Hematopoietic multipotent progenitor cell treated with erythropoietin and hydrocortisone succinate and interleukin-3 and kit ligand, for 4 days (in vitro differentiated cells): Measurements from ENCODE around the gene JAKMIP2.
A peak's percentile ranks its signal among the peaks of the same experiment; 100 is the strongest.
"Not testable (repeated sequence)": the region's sequence is repeated elsewhere in the genome, so short reads cannot be mapped to it uniquely, and the experiment has no call there.

Experiments used
- DNase-seq: peaks from one replicate; pipeline ENCODE4 v3.0.0-alpha.2; 2015

The JAKMIP2 gene

DNA sequence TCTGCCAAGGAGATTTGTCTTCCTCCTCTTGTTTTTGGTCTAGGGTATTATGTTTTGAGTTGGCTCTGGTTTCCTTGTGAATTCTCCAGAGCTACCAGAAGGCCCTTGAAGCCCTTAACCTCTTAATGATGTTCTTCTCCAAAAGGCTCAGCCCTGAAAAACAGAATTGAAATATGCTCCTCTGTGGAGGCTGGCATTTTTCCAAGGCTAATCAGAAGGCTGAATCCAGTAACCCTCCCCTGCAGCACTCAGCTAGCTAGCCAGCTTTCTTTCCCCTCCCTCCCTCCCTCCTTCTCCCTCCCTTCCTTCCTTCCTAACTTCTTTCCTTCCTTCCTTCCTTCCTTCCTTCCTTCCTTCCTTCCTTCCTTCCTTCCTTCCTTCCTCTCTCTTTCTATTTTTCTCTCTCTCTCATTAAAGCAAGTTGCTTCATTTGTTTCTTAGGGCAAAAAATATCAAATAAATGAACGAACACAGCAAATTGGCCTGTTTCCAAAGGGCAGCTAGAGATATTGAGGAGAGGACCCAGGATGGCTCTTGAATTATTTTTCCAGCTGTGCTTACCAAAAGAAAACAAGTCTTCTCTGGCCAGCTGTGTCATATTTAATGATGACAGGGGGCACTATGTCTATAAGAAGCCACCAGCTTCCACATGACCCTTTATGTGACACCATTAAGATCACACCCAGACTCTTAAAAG lies 38.7 kb downstream of the JAKMIP2 start:
- DNase-seq, result peak; percentile 48

DNA sequence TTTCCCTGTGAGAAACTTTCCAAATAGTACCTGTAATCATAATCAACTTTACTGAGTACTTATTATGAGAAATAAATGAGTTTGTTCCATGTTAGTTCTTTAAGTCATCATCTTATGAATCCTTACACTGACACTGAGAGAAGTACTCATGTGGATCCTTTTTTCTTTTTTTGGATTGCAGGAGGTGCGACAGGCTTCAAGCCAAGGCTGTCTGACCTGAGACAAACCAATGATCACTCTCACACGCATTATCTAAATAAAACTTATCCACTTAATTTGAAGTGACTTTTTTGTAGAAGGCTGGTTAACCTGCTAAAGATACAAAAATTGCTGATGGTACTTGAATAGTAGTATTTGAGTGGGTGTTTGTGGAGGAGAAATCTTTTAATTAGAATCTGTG lies 39.5 kb downstream of the JAKMIP2 start:
- no peak for DNase-seq

DNA sequence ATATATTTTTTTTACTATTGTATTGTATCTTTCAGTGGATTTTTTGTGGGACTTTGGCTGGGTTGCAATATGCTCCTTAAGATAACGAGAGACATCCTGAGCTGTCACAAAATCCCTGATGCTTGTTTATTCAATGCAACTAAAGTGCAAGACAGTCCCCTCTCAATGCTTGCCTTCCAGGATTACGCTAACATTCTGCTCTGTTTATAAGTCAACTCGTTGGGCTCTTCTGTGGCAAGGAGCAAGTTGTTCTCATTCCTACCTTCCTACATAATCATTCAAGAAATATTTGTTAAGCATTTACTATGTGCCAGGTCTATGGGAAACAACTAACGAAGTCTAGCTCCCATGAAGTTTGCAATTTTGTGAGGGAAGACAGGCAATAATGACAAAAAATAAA lies 40.4 kb downstream of the JAKMIP2 start:
- DNase-seq, result no peak

DNA sequence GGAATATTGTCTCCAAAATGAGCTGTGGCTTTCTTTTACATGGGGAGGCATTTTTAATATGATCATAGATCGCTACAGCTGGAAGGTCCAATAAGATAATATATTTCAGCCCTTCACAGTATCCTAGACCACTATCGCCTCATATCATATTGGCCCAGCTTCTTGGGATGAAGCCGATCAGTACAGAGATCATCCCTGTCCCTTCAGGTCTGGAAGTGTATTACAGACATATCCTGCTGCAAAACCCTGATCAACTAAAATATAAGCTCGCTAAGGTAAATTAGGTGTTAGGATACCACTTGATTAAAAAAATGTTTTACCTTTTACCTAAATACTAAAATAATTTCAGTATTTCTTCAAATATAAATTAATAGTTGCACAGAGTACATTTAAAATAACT lies 41.7 kb downstream of the JAKMIP2 start:
- no peak for DNase-seq

DNA sequence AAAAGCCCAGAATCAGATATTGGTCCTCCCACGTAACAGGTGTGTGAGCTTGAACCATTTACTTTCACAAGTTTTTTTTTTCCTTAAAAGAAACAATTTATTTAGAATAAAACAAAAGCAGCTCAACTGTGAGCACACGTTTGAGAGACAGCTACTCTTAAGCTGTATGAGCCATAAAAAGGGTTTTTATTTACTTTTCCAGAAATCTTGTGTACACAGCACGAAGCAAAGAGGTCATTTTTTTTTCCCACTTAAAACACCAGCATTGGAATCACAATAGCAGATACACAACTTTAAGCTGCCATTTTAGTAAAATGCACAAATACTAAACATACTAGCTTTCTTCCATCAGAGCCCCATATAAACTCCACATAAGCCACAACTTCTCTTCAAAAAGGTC lies 44.6 kb downstream of the JAKMIP2 start:
- no peak for DNase-seq

DNA sequence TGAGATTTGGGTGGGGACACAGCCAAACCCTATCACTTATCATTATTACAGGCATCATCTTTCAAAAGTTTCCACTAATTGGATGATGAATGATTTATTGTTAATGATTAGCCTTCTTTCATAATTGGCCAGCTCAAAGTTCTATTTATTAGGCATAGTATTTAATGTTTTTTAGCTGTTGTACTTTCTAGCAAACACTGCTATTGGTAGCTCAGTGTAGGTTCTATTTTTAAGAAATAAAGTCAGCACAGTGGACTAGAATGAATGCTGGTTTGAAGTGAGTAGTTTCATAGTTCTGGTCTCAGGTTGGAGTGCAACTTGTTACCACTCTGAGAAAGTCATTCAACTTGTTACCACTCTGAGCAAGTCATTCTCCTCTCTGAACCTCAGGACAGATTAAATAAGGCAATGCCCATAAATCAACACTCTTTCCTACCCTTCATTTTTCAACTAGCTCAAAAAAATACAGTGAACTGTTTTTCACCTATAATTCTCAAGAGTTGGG lies 46.9 kb downstream of the JAKMIP2 start:
- no peak for DNase-seq

DNA sequence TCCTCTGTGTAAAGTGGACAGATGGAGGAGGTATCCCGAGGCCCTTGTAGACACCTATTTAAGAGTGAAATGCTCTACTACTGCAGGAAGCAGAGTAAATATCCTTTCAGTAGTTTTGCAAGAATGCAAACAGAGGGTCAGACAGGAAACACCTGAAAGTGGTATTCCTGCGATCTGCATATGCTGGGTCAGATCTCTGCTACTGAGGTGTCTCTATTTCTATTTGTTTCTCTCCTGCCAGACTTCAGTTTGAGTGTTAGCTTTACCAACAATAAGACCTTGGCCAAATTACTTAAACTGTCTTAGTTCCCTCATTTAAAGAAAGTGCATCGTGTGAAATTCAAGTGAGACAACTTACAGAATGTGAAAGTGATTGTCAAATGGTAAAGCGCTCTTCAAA lies 47.6 kb downstream of the JAKMIP2 start:
- DNase-seq, result peak; percentile 36

DNA sequence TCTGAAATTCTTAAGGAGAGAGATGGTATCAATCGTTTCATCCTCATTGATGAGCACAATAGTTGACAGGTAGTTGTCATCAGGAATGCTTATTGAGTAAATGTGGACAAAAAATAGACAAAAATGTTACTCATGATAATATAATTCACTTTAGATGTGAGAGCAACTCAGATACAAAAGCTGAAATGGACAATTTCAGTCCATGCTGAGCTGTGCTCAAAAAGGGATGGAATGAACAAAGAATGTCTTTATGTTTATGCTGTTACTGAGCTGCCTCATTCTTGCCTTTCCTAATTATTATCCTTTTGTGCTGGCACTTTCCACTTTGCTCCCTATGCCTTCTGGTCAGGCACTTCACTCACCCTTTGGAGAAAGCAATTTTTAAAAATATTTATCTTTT lies 49.5 kb downstream of the JAKMIP2 start:
- DNase-seq, result no peak

DNA sequence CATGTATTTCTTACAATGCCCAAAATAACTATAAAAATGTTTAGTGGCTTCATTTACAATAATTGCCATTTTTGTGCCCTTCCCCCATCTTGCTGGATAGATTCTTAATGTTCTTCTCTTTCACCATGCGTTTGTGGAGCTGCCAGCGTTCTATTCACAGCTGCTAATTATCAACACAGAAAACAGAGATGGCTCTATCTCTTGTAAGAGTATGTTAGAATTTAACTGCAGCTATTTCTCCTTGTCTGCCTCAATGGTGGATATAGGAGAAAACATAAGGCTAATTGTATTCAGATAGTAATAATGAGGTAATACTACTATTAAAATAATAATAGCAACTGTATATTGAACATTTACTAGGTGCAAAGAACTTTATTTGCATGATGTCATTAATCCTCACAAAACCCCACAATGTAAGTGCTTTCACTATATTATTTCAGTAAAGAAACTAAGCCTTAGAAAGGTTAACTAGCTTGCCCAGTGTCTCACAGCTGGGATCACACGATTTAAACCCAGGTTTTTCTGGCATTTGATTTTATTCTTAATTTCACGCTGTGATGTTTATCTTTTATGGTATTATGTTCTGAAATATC lies 50.1 kb downstream of the JAKMIP2 start:
- no peak for DNase-seq

DNA sequence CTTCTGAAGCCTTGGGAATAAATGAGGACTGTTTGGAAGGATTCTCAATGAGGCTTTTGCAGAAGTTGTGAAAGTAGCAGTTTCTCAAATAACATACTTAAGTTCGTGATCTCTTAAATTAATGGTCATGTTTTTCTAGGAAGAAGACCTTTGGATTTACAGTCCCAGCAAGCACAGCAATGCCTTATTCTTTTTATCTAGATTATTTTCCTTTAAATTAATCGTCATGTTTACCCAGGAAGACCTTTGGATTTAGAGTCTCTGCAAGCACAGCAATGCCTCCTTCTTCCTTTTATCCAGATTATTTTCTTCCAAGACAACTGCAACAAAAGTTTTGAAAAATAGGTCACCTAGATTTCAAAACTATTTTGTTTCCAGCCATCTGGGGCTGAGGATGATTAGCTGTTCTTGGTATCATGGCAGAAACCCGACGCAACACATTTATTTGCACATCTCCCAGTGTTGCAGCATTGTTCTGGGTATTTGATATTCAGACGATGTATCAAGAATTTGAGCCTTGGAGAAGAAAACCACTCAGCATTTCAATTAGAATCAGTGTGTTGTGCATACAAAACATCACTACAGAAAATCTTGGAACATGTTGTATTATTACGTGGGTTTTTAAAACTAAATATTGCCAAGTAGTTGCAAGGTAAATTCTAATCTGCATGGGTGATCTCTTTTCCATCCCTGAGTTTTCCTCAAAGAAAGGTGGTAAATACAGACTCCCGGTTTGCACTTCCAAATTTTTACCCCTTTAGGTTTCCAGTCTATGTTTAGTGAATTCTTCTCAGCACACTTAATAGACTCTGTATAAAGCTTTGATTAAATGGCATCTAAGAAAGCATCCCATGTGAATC lies 50.9 kb downstream of the JAKMIP2 start:
- DNase-seq, result no peak

DNA sequence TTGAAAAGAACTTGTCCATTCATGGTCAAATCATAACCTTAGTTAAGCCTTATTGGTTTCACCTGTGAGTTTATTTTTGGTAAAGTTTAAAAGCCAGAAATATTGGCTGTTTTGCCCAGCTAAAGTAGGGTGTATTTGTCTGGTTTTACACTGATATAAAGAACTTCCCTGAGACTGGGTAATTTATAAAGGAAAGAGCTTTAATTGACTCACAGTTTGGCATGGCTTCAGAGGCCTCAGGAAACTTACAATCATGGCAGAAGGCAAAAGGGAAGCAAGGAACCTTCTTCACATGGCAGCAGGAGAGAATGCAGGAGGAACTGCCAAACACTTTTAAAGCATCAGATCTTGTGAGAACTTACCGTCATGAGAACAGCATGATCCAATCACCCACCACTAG lies 55.3 kb downstream of the JAKMIP2 start:
- DNase-seq, result no peak

DNA sequence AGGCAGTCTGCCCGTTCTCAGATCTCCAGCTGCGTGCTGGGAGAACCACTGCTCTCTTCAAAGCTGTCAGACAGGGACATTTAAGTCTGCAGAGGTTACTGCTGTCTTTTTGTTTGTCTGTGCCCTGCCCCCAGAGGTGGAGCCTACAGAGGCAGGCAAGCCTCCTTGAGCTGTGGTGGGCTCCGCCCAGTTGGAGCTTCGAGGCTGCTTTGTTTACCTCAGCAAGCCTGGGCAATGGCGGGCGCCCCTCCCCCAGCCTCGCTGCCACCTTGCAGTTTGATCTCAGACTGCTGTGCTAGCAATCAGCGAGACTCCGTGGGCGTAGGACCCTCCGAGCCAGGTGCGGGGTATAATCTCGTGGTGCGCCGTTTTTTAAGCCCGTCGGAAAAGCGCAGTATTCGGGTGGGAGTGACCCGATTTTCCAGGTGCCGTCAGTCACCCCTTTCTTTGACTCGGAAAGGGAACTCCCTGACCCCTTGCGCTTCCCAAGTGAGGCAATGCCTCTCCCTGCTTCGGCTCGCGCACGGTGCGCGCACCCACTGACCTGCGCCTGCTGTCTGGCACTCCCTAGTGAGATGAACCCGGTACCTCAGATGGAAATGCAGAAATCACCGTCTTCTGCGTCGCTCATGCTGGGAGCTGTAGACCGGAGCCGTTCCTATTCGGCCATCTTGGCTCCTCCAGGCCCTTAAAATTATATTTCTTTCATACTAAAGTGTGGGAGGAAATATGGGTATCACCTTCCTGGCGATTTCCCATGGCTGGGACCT lies 61.2 kb downstream of the JAKMIP2 start:
- not testable (repeated sequence) for DNase-seq

DNA sequence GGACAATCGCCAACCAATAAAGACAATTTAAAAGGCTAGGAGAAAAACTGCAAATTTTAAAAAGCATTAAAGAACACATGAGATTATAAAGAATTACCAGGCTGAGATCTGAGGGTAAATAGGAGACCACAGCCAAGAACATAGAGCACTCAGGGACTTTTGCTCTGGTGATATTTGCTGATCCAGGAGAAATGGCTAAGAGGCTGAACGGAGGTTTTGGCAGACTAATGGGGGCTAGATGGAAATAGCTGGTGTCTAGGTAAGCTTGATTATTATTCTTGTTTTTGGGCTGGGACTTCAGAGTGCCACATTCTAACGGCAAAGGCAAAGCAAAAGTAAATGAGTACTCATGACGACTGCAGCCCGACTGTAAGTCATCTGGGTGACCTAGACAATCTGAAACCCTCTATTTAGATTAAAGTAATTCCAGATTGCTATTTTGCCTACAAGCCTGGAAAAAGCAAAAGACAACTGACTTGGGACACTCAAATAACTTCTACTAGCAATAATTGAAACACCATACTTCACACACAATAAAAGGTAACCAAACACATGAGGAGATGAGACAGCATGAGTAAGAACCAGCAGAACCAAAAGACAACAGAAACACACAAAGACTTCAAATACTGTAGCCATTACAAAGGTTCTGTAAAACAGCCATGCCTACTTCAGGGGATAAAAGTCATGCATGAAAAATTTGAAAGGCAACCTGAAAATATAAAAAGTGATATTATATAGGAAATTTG lies 68.8 kb downstream of the JAKMIP2 start:
- no peak for DNase-seq

DNA sequence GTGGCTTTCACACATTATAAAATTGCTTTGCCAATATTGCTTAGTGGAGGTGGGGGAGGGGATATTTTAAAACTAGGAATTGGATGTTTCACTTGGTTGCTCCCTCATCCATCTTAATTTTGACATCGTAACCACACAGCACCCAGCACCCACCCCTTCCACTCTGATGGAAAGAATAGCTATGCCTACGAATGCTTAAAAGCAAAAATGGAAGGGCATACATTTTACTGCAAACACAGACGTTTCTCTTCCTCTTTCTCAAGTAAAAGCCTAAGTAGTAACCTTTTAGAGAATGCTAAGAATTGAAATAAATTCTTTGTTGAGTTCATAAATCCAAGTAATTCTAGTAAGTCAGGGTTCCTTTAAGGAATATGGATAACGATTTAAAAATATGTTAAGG lies 69.9 kb downstream of the JAKMIP2 start:
- peak; percentile 13 for DNase-seq

DNA sequence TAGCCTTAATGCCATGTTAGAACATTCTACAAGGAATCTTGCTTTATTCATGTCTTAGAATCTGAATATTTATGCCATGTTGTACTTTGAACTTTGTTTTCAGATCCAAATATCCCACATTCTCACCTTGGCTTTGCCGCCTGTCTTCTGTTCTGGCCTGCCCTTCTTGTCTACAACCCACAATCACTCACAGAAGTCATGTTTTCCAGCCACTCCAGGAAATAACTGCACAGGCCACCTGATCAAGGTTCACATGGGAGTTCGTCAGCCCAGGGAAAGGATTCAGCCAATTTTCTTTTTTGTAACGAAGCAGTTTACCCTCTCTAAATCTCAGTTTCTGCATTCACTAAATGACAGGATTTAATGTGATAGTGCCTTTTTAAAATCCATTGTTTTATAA lies 70.5 kb downstream of the JAKMIP2 start:
- DNase-seq, result no peak

DNA sequence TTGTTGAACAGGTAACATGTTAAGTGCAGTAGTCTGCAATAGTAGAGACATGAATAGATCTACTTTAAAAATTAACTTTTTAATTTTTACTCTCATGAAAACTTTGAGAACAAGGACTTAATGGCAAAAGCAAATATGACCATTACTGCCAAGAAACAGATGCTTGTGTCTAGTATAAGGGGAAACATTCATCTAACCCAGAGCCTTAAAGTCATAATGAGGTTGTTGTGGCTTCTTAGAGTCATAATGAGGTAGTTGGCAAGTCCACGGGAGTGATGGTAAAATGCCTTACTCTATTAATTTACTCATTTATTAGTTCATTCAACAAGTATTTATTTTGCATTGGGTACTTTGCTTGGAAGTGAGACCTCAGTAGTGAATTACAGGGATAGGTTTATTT lies 71.5 kb downstream of the JAKMIP2 start:
- no peak for DNase-seq

DNA sequence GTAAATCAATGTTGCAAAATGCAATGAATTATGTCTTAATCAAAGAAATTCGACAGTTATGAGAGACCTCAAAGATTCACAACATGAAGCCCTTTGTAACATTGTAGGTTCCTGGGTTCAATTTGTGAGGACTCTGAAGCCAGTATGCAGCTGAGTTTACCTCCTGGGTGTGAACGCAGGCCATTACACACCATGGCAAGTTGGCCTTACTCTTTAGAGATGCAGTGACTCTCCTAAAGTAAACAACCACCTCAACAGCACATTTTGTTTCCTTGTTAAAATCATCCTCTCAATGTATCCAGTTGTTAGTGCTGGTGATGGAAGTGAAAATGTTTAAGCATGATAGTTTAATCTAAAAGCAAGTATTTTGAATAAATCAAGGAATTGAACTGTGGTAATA lies 73.8 kb downstream of the JAKMIP2 start:
- no peak for DNase-seq

DNA sequence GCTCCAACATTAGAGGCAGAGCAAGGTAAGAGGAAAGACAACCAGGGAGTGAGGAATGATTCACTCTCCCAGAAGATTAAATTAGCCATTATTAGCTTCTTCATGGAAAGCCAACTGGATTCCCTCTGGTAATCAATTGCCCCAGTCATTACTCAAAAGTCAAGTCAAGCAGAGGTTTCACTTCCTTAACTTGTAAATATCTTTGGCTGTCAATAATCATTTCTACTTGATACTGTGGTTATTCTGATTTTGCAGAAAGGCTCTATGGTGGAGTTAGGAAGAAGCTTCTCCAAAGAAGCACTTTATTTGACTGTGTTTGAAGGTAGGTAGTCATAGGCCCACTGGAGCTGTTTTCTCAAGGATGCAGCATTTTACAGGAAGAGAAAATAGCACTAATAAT lies 78.0 kb downstream of the JAKMIP2 start:
- DNase-seq, result no peak

DNA sequence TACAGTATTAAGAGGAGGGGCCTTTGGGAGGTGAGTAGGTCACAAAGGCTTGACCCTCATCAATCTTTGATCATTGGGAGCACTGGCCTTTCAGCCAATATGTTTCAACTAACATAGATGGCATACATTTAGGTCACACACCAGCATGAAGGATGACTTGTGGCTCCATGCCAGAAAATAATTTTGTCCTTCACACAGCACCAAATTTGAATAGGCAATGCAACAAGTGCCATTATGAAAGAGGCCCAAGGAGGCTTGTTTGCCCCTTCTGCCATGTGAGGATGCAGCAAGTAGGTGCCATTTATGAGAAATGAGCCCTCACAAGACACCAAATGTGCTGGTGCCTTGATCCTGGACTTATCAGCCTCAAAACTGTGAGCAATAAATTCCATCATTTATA lies 81.1 kb downstream of the JAKMIP2 start:
- no peak for DNase-seq

DNA sequence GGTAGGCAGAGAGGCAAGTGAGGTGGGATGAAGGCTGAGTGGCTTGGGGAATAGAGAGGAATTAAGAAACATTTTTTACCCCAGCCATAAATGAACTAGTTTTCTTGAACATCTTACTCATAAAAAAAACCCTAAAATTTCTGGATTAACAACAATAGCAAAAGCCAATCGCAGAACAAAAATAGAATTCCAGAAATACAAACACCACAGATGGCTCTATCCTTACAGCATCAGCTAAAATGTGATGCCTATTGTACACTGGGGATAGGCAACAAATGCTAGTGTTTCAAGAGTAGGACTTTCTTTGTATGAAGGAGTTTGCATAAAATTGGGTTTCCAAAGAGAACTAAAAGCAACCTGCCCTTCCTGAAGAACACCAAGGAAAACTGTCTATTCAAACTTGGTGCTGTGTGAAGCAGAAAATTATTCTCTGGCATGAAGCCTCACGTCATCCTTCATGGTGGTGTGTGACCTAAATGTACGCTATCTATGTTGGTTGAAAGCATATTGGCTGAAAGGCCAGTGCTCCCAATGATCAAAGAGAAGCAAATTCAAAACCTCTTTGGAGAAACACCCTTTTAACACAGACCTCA lies 82.9 kb downstream of the JAKMIP2 start:
- DNase-seq, result no peak

DNA sequence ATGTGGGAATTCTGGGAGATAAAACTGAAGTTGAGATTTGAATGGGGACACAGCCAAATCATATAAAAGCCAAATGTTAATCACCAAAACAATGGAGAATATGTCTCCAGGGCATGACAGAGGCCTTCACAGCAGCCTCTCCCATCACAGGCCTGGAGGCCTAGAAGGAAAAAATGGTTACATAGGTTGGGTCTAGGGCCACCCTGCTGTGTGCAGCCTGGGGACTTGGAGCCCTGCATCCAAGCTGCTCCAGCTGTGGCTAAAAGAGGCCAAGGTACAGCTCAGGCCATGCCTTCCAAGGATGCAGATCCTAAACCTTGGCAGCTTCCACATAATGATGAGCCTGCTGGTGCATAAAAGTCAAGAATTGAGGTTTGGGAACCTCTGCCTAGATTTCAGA lies 85.1 kb downstream of the JAKMIP2 start:
- DNase-seq, result no peak

DNA sequence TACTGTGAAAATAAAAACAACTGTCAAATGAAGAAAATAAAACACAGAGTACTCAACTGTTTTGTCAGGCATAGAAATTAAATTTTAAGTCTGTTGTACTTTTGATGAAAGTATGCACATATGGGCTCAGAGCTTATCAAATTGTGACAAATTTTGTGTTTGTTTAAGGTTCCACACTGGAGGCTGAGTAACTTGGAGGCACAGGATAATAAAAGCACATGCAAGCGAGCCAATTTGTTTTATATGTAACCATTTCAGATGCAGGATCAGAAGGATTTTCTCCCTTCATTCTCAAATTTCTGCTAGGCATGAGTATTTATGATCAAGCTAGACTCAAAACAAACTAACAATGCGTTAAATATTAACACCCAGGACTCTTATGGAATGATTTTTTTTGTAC lies 87.8 kb downstream of the JAKMIP2 start:
- no peak for DNase-seq
